Large intestine (tissue), 3 donors: ENCODE measurements around the gene EML3. TPM values are rescaled to one million over a fixed set of nuclear protein-coding genes. Genes with fewer than 3 reads are reported as not detected.
"Not testable (repeated sequence)": the region's sequence is repeated elsewhere in the genome, so short reads cannot be mapped to it uniquely, and the experiment has no call there.

Experiments
- DNase-seq, 2 donors: peaks; one replicate each; pipeline versions ENCODE4 v3.0.0 to v3.0.0-alpha.2; 2013
- H3K27ac ChIP-seq: one replicate; pipeline ENCODE4 v1.5.1; 2013; ENCODE audit warnings: low read length
- H3K27me3 ChIP-seq: 2 replicates; pipeline ENCODE4 v1.6.1; 2013; ENCODE audit warnings: low read length; ENCODE audit not compliant: control insufficient read depth, insufficient read depth
- H3K36me3 ChIP-seq: 2 replicates; pipeline ENCODE4 v1.6.1; 2013; ENCODE audit warnings: low read length; ENCODE audit not compliant: control insufficient read depth, insufficient read depth
- H3K4me1 ChIP-seq: one replicate; pipeline ENCODE4 v1.6.1; 2013; ENCODE audit warnings: low read length; ENCODE audit not compliant: control insufficient read depth, insufficient read depth
- H3K4me3 ChIP-seq: one replicate; pipeline ENCODE4 v1.5.1; 2013; ENCODE audit warnings: low read length
- H3K9me3 ChIP-seq: one replicate; pipeline ENCODE4 v1.6.1; 2013; ENCODE audit warnings: mild to moderate bottlenecking, low read depth, low read length, moderate library complexity; ENCODE audit not compliant: control insufficient read depth
- WGBS: methylation state at CpG from one replicate; pipeline ENCODE4 v1.1.5; 2013; ENCODE audit warnings: low lambda C conversion rate; ENCODE audit not compliant: insufficient coverage; 5-methylcytosine and 5-hydroxymethylcytosine counted together
- polyA plus RNA-seq: library from polyadenylated mRNA; unstranded; fragments of 120-200 nt; gene quantifications from one replicate; pipeline ENCODE4 v1.2.1, GENCODE V29; 2013

Gene EML3
- polyA plus RNA-seq, 1 donor = 25.3 TPM

- Histone ChIP-seq H3K36me3 (peaks cover 46% of the 10 kb centered on the region), H3K4me1 (peaks cover 53% of the 10 kb centered on the region)
- WGBS = no CpG with 5 or more reads among the region's 5 CpGs
- H3K27me3 ChIP-seq, H3K4me3 ChIP-seq, H3K9me3 ChIP-seq, DNase-seq, H3K27ac ChIP-seq: not testable (repeated sequence)
Measured at GRCh38 chr11:62559626-62560025, 52.9 kb downstream of the EML3 start.

GRCh38 chr11:62559204-62559603 is 53.4 kb downstream of the EML3 start:
- Histone ChIP-seq H3K27ac (no peak overlapping the region), H3K4me3 (no peak overlapping the region), H3K36me3 (peaks cover 46% of the 10 kb centered on the region), H3K4me1 (peaks cover 57% of the 10 kb centered on the region), H3K27me3 (no peaks in the 10 kb centered on the region), H3K9me3 (no peaks in the 10 kb centered on the region)
- WGBS = no CpG with 5 or more reads among the region's 8 CpGs
- DNase-seq = no peak

GRCh38 chr11:62558669-62559068 is 53.9 kb downstream of the EML3 start:
- peaks cover 63% of the 10 kb centered on the region for H3K4me1 ChIP-seq
- no peak for DNase-seq
- no CpG with 5 or more reads among the region's 9 CpGs for WGBS
- H3K27ac ChIP-seq = peak overlapping the region; percentile 47
- H3K4me3 ChIP-seq = no peak overlapping the region
- H3K36me3 ChIP-seq = peaks cover 42% of the 10 kb centered on the region
- H3K27me3 ChIP-seq = no peaks in the 10 kb centered on the region
- H3K9me3 ChIP-seq = no peaks in the 10 kb centered on the region

GRCh38 chr11:62556875-62557631 is 55.5 kb downstream of the EML3 start:
- Histone ChIP-seq H3K36me3 (peaks cover 29% of the 10 kb centered on the region), H3K27ac (peak overlapping the region; percentile 47), H3K4me1 (peaks cover 74% of the 10 kb centered on the region), H3K9me3 (no peaks in the 10 kb centered on the region), H3K4me3 (no peak overlapping the region), H3K27me3 (no peaks in the 10 kb centered on the region)
- no CpG with 5 or more reads among the region's 3 CpGs for WGBS
- DNase-seq = no peak

- Histone ChIP-seq H3K27ac (peak overlapping the region; percentile 47), H3K9me3 (no peaks in the 10 kb centered on the region), H3K4me1 (peaks cover 74% of the 10 kb centered on the region), H3K36me3 (peaks cover 25% of the 10 kb centered on the region), H3K4me3 (no peak overlapping the region), H3K27me3 (no peaks in the 10 kb centered on the region)
- WGBS = no CpG with 5 or more reads among the region's 14 CpGs
- peak in 1 of 2 donors; percentile 82 for DNase-seq
Measured at GRCh38 chr11:62556108-62556874, 56.3 kb downstream of the EML3 start.

GRCh38 chr11:62555464-62556107 is 57.0 kb downstream of the EML3 start:
- no peaks in the 10 kb centered on the region for H3K27me3 ChIP-seq
- 0% methylated on average over 1 of the region's 4 CpGs for WGBS

GRCh38 chr11:62554387-62555167 is 58.0 kb downstream of the EML3 start:
- H3K36me3 ChIP-seq = peaks cover 16% of the 10 kb centered on the region
- H3K9me3 ChIP-seq = no peaks in the 10 kb centered on the region
- WGBS = no CpG with 5 or more reads among the region's 7 CpGs
- no peak for DNase-seq
- H3K4me1 ChIP-seq = peaks cover 74% of the 10 kb centered on the region
- H3K27me3 ChIP-seq = no peaks in the 10 kb centered on the region
- peak overlapping the region; percentile 99 for H3K27ac ChIP-seq
- no peak overlapping the region for H3K4me3 ChIP-seq

More at GRCh38 chr11:62555464-62556107, 57.0 kb downstream of the EML3 start:
- Histone ChIP-seq H3K4me1 (peaks cover 74% of the 10 kb centered on the region), H3K9me3 (no peaks in the 10 kb centered on the region), H3K27ac (peak overlapping the region; percentile 47), H3K4me3 (no peak overlapping the region), H3K36me3 (peaks cover 25% of the 10 kb centered on the region)
- DNase-seq = no peak

GRCh38 chr11:62553839-62554361 is 58.7 kb downstream of the EML3 start:
- DNase-seq = no peak
- H3K4me1 ChIP-seq = peaks cover 77% of the 10 kb centered on the region
- no peak overlapping the region for H3K4me3 ChIP-seq
- peak overlapping the region; percentile 99 for H3K27ac ChIP-seq
- peaks cover 9% of the 10 kb centered on the region for H3K36me3 ChIP-seq
- no peaks in the 10 kb centered on the region for H3K27me3 ChIP-seq
- WGBS = no CpG with 5 or more reads among the region's 8 CpGs
- no peaks in the 10 kb centered on the region for H3K9me3 ChIP-seq

- peak; percentile 93 to 97 for DNase-seq
- peak overlapping the region; percentile 99 for H3K27ac ChIP-seq
- H3K4me1 ChIP-seq = peaks cover 83% of the 10 kb centered on the region
- H3K27me3 ChIP-seq = no peaks in the 10 kb centered on the region
- 0% methylated on average over 2 of the region's 15 CpGs for WGBS
- peak overlapping the region; percentile 5 for H3K4me3 ChIP-seq
- no peaks in the 10 kb centered on the region for H3K9me3 ChIP-seq
- H3K36me3 ChIP-seq = peaks cover 3% of the 10 kb centered on the region
Measured at GRCh38 chr11:62553080-62553838, 59.3 kb downstream of the EML3 start.
